Activated CD4-positive, CD25-positive, alpha-beta regulatory T cell treated with anti-CD3 and anti-CD28 coated beads, Interleukin-2, amount 50 U/mL, for 72 hours (primary cell): ENCODE results near the gene ALOX15.
"Not testable (repeated sequence)": the region's sequence is repeated elsewhere in the genome, so short reads cannot be mapped to it uniquely, and the experiment has no call there.

Experiments
- DNase-seq: peaks from one replicate; pipeline ENCODE4 v3.0.0; 2021

ALOX15 gene, protein sequence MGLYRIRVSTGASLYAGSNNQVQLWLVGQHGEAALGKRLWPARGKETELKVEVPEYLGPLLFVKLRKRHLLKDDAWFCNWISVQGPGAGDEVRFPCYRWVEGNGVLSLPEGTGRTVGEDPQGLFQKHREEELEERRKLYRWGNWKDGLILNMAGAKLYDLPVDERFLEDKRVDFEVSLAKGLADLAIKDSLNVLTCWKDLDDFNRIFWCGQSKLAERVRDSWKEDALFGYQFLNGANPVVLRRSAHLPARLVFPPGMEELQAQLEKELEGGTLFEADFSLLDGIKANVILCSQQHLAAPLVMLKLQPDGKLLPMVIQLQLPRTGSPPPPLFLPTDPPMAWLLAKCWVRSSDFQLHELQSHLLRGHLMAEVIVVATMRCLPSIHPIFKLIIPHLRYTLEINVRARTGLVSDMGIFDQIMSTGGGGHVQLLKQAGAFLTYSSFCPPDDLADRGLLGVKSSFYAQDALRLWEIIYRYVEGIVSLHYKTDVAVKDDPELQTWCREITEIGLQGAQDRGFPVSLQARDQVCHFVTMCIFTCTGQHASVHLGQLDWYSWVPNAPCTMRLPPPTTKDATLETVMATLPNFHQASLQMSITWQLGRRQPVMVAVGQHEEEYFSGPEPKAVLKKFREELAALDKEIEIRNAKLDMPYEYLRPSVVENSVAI

DNA sequence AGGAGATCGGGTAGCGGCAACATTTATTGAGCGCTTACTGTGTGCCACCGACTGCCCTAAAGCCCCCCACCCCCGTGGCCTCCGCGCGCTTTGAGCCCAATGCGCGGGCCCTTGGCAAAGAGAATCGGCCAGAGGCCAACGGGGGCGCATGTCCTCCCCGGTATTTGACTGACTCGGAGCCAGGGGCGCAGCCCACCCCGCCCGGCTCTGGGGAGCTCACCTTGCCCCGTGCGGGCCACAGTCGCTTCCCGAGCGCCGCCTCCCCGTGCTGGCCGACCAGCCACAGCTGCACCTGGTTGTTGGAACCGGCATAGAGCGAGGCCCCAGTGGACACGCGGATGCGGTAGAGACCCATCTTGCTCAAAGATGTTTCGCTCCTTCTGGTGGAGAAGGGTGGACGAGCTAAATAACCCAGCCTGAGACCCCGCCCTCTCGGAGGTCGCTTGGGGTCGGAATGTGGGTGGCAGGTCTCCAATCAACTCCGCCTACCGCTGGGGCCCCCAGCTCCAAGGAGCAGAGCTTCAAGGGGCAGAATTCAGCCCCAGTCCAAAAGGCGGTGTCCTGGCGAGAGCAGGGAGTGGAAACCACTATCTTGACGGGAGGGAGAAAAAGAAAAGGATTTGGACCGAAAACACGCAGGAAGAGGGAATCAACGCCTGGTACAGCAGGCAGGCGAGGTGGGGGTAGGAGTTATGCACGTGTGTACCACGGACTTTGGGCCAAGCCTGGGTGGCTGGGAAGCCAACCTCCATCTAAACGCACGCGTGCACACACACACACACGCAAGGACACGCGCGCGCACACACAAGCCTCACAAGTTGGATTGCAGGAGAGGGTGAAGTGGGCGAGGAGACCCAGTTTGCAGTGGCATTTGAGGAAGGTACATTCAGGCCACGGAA lies at the start of gene ALOX15:
TSS of gene ALOX15 (minus strand) at position 382 of the 899 bp plus-strand sequence. CDS start at position 355, 27 bp downstream.
- DNase-seq: no peak

DNA sequence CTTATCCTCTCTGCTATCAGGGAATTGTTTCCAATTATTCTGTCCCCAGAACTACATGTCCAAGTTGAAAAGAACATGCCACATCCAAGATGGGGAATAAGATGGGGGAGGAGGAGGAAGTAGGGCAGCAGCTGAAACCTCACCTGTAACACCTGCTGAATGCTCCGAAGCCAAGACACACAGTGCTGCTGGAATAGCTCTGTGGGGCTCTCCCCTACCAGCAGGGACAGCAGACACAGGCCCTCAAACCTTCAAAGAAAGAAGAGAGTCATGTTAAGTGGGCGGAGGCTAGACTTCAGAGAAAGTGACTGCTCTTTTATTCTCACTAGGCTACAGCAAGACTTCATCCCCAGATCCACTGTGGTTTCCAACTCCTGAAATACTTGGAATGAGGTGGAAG lies 49.3 kb upstream of the ALOX15 start:
- DNase-seq: no peak

DNA sequence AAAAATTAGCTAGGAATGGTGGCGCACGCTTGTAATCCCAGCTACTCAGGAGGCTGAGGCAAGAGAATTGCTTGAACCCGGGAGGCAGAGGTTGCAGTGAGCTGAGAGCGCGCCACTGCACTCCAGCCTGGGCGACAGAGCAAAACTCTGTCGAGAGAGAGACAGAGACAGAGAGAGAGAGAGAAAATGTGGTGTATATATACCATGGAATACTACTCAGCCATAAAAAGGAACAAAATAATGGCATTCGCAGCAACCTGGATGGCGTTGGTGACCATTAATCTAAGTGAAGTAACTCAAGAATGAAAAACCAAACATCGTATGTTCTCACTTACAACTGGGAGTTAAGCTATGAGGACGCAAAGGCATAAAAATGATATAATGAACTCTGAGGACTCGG lies 48.4 kb upstream of the ALOX15 start:
- DNase-seq: not testable (repeated sequence)

DNA sequence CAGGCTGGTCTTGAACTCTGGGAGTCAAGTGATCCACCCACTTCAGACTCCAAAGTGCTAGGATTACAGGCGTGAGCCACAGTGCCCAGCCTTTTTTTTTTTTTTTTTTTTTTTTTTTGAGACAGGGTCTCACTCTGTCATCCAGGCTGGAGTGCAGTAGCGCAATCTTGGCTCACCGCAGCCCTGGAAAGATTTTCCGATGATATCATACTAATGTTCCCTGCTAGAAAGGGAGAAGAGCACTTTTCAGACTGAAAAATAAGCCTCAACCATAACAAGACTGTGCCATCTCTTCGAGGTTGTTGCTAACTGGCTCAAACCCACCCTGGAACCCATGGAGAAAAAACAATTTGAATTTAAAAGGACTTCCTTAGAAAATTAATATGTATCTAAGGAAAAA lies 42.3 kb upstream of the ALOX15 start:
- DNase-seq: not testable (repeated sequence)

DNA sequence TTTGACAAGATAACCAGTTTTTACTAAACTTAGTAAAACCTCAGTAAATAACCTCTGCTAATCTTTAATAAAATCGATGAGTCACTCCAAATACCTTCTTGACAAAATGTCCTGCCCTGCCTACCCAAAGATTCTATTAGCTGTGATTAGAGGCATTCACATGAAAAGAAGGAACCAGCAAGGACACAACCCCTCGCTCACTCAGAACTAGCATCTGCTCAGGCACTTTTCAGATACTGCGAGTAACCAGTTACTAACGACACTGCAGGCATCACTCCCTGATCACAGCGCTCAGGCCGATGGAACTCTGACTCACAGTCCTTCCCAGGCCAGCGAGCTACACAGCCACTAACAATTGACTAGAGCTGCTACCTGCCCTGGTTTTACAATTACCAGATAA lies 38.2 kb upstream of the ALOX15 start:
- DNase-seq: no peak

DNA sequence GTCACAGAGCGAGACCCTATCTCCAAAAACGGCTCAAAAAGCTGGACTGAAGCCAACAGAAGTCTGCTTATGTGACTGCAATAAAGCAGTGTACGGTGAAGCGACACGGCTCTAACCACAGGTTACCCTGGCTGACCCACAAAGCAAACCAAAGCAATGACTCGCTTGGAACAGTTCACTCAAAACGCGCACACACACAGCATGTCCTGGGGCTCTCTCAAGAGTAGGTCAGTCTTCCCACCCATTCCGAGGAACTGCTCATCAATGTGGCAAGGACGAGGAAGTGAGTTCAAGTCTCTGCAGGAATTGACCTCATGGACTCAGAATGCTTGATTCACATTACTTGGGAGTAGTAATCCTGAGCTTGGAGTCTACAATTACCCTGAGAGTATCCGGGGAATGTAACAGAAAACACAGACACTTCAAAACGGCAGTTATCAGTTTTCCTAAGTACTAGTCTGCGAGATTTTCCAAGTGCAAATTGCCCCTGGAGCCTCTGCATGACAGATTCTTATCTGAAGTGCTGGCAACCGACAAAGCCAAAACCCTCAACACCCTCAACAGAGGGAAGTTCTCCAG lies 37.1 kb upstream of the ALOX15 start:
- DNase-seq: no peak

DNA sequence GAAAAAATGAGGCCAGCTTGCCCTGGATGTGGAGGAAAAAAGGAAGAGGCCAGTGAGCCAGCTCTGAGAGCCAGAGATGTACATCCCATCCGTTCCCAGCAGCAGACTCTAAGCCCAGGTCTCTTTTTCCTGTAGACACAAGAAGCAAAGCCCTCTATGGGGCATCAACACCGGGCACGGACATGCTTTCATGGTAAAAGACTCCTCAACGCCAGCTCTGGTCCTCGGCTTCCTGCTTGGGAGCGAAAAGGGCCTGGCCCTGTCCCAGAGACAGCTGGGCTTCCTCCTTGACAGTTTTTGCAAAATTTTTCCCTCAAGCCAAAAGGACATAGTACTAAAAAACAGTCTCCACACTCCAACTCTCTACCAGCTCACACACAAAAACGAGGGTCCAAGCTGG lies 35.3 kb upstream of the ALOX15 start:
- DNase-seq: no peak

DNA sequence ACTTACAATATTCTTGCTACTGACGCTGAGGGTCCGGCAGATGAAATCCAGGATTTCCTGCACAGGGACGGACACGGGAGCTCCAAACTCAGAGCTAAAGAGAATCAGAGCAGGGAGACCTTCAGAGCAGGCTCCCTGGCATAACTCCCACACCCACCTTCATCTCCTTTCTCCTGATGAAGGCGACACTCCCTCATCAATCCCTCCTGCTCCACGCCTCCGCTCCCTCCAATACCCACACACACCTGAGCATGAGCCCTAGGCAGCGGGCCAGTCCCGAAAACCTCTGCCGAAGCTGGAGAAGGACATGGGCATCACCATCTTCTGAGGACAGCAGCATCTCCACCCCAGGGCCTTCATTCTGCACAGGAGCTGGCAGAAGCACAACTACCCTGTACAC lies 34.3 kb upstream of the ALOX15 start:
- DNase-seq: no peak

DNA sequence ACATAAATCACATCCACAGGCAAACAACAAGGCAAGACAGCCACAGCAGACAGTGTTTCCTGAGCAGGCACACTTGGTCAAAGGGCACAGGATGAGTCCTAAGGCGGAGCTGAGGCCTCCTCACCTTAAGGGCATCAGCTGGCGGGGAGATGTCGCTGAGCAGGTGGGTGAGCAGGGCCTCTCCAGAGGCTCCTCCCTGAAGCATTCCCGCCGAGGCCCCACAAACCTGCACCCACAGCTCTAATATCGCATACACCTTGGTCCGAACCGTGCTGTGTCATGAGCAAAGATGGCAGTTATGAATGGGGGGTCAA lies 33.2 kb upstream of the ALOX15 start:
- DNase-seq: no peak

DNA sequence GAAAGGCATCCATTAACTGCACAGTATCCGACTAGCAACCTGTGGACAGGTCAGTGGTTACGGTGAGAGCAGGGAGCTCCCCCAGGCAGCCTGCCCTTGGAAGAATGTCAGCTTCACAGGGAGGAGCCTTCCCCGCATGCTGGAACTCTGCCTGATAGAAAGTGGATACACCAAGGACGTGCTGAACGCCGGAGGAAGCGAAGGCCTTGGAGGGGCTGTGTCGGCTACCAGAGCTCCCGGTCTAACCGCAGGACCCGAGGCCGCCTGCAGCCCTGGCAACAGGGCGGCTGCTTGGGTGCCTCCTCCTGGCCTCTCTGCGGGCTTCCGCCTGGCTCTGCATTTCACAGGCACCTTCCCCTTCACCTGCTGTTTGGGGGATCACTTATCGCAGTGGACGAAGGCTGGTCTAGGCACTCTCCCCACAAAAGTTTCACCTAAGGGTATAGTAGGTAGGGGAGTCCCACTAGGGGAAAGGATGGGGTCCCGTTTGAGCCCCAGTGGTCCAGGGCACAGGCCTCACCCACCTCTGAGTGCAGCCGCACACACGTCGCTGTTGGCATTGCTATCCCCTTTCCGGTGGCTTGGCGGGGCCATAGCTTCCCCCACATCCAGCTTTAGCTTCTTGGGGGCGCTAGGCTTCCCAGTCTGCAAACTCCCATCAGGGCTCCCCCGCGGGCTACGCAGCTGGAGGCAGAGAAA lies 32.7 kb upstream of the ALOX15 start:
- no peak for DNase-seq

DNA sequence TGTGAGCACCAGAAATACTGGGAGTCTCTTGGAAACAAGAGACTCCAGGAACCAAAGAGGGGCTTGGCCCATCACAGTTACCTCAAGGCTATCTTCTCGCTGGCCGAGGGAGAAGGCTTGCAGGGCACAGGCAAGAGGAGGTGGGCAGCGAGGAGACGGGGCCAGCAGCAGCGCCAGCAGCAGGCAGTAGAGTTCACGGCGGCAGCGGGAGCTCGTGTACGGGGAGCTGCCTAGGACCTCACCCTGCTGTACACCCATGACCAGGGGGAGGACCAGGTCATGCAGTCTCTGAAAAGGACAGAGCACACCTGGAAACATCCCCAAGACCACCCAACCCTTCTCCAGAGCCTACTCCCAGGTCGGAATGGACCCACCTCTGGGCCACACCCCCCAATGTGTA lies 31.7 kb upstream of the ALOX15 start:
- DNase-seq: no peak

DNA sequence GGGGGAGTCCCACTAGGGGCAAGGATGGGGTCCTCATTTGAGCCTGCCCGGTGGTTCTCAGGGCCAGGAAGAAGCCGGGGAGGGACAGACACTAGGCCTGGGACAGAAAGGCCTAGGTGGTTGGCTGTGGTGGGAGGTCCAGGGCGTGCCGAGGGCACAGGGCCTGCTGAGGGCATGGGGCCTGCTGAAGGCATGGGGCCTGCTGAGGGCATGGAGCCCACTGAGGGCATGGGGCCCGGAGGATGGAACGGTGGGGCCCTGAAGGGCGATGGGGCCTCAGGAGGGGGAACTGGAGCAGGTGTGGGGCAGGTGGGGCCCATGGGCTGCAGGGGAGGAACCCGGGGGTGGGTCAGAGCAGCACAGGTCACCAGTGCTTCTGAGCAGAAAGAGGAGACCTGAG lies 31.3 kb upstream of the ALOX15 start:
- no peak for DNase-seq

DNA sequence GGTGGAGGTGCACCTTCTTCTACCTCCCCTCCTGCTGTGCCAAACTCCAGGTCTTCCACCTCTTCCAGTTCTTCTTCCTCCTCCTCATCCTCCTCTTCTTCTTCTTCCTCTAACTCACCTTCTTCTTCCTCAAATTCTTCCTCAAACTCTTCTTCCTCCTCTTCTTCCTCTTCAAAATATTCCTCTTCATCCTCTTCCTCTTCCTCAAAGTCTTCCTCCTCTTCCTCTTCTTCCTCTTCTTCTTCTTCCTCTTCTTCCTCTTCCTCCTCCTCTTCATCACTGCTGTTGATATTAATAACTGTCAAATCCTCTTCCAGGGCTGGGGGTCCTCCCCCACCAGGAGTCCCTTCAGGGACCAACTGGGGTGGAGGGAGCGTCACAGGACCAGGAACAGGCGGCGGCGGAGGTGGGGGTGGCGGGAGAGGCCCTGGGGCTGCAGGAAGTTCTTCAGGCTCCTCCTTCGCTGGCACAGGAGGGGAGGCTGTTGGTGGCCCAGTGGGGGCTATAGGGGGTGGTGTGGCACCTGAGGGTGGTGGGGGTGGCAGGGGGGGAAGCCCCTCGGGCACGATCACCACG lies 30.7 kb upstream of the ALOX15 start:
- DNase-seq: no peak

DNA sequence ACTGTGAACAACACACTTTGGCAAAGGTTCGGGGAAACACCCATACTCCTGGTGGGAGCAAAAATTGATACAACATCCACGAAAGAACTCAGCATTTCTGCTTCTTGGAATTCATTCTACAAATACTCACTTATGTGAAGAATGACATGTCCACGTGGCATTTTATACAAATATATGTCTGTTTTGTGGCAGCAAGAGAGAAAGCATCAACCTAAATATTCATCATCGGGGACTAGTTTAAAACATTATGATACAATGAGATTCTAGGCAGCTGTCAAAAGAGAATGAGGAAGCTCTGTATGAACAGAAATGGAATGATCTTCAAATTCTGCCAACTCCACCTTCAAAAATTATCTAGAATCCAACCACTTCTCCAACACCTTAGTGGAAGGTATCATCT lies 25.7 kb upstream of the ALOX15 start:
- no peak for DNase-seq

DNA sequence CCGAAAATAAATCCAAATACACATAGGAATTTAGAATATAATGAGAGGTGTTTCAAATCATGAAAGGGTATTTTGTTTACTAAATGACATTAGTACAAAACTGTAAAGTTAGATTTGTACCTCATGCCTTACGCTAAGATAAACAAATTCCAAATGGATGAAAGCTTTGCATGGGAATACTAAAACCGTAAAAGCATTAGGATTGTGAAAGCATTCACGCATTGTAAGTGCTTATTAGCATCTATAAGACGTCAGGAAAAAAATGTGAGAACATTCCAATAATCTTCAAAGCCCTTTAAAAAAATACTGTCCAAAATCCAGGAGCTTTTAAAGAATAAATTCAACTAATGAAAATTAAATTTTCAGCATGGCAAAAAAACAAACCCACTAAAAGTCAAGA lies 24.8 kb upstream of the ALOX15 start:
- DNase-seq: no peak

DNA sequence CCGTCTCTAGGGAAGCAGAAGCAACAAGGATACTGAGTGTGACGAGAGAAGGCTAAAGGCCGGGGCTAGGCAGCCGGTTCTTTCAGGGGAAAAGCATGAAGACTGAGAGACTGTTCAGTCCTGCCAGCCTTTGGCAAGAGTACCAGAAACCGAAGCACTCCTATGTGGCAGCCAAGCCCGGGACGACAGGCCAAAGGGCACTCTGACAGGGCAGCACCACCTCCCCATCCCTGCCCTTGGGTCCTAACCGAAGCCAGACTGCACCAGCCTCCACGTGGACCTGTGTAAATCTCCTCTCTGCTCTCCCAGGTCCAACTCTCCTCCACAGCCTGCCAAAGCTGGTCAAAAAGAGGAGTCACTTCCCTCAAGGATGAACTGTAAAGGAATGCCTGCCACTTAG lies 23.5 kb upstream of the ALOX15 start:
- DNase-seq: no peak

DNA sequence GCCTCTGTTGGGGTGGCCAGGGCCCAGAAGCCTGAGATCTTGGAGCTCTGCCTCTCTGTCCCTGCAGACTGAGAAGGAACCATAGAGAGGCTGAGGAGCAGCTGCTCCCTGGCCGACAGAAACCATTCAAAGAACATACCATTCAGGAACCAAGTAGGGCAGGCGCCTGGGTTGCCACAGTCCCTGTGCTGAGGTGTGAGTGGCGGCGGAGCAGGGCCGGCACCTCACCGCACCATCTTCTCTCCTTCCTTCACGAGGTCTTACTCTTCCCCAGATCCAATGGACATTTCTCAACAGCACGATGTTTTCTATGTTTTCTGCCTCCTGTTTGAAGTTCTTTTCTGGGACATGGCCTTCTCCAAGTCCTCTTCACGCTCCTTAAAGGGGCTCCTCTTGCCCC lies 22.8 kb upstream of the ALOX15 start:
- no peak for DNase-seq

DNA sequence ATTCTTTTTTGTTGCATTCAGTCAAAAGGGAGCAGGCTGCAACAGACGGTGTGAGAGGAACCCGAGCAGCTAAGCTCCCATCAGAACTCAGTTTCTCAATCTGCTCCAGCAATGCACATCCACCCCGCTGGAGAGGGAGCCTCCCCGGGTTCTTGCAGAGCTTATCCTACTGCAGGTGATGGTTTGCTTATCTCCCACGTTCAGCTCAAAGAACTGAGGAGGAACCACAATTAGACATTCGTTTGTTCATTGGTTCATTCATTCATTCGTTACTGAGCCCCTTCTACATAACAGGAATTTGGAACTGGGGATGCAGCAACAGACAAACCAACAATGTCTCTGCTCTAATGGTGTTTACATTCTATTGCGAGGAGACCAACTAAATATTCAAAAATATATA lies 22.2 kb upstream of the ALOX15 start:
- DNase-seq: no peak

DNA sequence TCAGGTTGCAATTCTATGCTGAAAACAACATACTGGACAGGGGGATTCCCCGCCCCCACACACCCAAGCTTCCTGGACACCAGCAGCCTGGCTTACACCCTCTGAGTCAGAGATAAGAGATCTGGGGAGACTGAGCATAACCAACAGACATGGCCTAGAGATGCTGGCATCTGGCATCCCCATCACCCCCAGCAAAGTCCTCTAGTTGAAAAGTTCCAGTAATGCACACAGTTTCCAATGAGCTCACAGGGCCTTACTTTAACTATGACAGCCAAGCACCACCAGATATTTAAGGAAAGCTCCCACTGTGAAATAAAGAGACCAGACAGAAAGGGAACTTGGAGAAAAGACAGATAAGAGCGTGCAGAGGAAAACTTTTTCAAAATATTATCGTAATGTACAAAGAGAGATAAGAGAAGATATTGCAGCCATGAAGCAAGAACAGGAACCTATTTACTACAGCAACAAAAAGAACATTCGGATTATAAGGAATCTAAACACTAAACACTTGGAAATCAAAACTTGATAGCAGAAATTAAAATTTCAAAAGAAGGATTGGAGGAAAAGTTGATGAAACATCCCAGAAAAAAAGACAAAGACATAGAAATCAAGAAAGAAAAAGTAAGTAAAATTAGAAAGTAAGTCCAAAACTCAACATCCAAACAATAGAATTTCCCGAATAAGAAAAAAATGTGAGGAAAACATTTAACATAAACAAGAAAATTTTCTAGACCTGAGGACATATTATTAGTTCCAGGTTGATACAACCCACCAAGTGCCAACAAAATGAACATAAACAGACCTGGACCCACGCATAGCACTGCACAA lies 17.2 kb upstream of the ALOX15 start:
- peak; percentile 52 for DNase-seq

DNA sequence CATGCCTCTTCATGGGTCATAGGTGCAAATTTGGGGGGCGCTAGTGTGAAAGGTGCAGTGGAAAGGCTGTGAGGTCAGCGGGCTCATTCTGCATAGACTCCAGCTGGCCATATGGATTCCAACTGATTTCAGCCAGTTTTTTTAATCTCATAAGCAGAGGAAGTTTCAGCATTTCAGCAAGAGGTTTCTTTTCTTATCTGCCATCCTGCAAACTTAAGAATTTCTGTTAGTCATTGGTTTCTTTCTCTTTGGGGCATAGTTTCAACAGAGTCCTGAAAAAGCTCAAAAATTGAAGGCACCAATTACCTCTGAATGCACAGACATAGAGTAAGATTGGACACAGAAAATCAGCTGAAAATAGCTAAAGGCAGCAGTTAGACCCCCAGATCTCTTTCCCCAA lies 16.2 kb upstream of the ALOX15 start:
- DNase-seq: no peak

DNA sequence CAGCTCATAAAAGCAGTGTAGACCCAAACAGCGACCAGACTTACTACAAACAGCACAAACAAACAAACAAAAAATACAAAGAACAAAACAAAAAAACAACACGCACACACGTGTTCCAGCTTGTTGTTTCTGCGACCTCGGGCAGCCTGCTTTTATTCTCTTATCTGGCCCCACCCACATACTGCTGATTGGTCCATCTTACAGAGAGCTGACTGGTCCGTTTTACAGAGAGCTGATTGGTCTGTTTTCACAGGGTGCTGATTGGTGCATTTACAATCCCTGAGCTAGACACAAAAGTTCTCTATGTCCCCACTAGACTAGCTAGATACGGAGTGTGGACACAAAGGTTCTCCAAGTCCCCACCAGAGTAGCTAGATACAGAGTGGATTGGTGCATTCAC lies 14.5 kb upstream of the ALOX15 start:
- DNase-seq: not testable (repeated sequence)
